ENCODE results near the gene MLF1. TPM values are rescaled to one million over a fixed set of nuclear protein-coding genes. Genes with fewer than 3 reads are reported as not detected.

MLF1 gene
- polyA plus RNA-seq, 1 of the 3 experiments (the other 2 are of a cell fraction), result 8.2 TPM

DNA sequence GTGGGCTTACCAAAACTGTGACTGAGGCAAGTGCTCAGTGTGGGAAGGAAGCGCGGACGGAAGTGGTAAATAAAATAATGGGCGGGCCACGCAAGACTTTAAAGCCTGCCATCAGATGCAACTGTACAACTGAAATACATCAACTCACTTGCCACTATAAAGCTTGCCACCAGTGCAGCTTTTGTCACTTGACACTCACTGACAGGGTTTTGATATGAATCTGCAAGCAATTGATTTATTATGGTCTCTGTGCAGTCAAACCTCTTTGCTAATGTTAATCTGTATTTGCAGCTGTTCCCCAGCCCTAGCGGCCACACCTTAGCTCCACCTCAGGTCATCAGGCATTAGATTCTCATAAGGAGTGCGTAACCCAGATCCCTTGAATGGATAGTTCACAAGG lies 71.0 kb downstream of the MLF1 start:
- 84% methylated on average over 6 of the region's 7 CpGs for WGBS (ENCODE audit: low lambda C conversion rate)
- POLR2A ChIA-PET, result no interaction called here

More for the DNA sequence above, 71.0 kb downstream of the MLF1 start:
- no peaks in the 10 kb centered on the region for H3K9me3 ChIP-seq
- no peaks in the 10 kb centered on the region for H3K9me2 ChIP-seq
- H3K4me2 ChIP-seq, result no peak overlapping the region
- H2AFZ ChIP-seq (ENCODE audit: low read depth), result no peak overlapping the region
- CTCF ChIA-PET, result interaction anchor here (1.2 kb wide), 1 partner anchor 20 kb away, joined by 3 read pairs; no protein-coding TSS in a partner anchor
- H3K27me3 ChIP-seq (ENCODE audit: insufficient read depth), result no peaks in the 10 kb centered on the region
- H3K79me2 ChIP-seq (ENCODE audit: insufficient read depth), result peaks cover 26% of the 10 kb centered on the region
- no peak overlapping the region for H3K27ac ChIP-seq (ENCODE audit: low read depth in 2 of 2, low read length in 1 of 2)
- TF ChIP-seq, protein P1, sequence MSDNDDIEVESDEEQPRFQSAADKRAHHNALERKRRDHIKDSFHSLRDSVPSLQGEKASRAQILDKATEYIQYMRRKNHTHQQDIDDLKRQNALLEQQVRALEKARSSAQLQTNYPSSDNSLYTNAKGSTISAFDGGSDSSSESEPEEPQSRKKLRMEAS (IDR thresholded peaks at IDR 0.05; ENCODE audit: low read depth), result no peak
- no peak for TF ChIP-seq NFIC (IDR thresholded peaks at IDR 0.05; ENCODE audit: borderline replicate concordance)
- TF ChIP-seq EP300 (IDR thresholded peaks at IDR 0.05; ENCODE audit: borderline replicate concordance in 1 of 2, low read depth in 1 of 2, low read length in 1 of 2), result no peak
- TF ChIP-seq FOXM1 (IDR thresholded peaks at IDR 0.05; ENCODE audit: low read depth), result no peak
- TF ChIP-seq CHD2 (IDR thresholded peaks at IDR 0.05; ENCODE audit: low read length, partially characterized antibody), result no peak
- no peak for TF ChIP-seq RCOR1 (IDR thresholded peaks at IDR 0.05; ENCODE audit: low read length)
- TF ChIP-seq, protein P2, sequence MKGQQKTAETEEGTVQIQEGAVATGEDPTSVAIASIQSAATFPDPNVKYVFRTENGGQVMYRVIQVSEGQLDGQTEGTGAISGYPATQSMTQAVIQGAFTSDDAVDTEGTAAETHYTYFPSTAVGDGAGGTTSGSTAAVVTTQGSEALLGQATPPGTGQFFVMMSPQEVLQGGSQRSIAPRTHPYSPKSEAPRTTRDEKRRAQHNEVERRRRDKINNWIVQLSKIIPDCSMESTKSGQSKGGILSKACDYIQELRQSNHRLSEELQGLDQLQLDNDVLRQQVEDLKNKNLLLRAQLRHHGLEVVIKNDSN (IDR thresholded peaks at IDR 0.05; ENCODE audit: borderline replicate concordance, low read depth), result no peak
- no peak for TF ChIP-seq RFX5 (IDR thresholded peaks at IDR 0.05; ENCODE audit: low read length)
- TF ChIP-seq, protein P3, sequence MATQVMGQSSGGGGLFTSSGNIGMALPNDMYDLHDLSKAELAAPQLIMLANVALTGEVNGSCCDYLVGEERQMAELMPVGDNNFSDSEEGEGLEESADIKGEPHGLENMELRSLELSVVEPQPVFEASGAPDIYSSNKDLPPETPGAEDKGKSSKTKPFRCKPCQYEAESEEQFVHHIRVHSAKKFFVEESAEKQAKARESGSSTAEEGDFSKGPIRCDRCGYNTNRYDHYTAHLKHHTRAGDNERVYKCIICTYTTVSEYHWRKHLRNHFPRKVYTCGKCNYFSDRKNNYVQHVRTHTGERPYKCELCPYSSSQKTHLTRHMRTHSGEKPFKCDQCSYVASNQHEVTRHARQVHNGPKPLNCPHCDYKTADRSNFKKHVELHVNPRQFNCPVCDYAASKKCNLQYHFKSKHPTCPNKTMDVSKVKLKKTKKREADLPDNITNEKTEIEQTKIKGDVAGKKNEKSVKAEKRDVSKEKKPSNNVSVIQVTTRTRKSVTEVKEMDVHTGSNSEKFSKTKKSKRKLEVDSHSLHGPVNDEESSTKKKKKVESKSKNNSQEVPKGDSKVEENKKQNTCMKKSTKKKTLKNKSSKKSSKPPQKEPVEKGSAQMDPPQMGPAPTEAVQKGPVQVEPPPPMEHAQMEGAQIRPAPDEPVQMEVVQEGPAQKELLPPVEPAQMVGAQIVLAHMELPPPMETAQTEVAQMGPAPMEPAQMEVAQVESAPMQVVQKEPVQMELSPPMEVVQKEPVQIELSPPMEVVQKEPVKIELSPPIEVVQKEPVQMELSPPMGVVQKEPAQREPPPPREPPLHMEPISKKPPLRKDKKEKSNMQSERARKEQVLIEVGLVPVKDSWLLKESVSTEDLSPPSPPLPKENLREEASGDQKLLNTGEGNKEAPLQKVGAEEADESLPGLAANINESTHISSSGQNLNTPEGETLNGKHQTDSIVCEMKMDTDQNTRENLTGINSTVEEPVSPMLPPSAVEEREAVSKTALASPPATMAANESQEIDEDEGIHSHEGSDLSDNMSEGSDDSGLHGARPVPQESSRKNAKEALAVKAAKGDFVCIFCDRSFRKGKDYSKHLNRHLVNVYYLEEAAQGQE (IDR thresholded peaks at IDR 0.05; ENCODE audit: low read depth, low read length), result no peak
- TF ChIP-seq MEF2A (IDR thresholded peaks at IDR 0.05; ENCODE audit: borderline replicate concordance, low read depth), result no peak
- TF ChIP-seq, protein P4, sequence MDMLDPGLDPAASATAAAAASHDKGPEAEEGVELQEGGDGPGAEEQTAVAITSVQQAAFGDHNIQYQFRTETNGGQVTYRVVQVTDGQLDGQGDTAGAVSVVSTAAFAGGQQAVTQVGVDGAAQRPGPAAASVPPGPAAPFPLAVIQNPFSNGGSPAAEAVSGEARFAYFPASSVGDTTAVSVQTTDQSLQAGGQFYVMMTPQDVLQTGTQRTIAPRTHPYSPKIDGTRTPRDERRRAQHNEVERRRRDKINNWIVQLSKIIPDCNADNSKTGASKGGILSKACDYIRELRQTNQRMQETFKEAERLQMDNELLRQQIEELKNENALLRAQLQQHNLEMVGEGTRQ (IDR thresholded peaks at IDR 0.05; ENCODE audit: borderline replicate concordance, low read depth, low read length), result no peak
- TF ChIP-seq, protein P5, sequence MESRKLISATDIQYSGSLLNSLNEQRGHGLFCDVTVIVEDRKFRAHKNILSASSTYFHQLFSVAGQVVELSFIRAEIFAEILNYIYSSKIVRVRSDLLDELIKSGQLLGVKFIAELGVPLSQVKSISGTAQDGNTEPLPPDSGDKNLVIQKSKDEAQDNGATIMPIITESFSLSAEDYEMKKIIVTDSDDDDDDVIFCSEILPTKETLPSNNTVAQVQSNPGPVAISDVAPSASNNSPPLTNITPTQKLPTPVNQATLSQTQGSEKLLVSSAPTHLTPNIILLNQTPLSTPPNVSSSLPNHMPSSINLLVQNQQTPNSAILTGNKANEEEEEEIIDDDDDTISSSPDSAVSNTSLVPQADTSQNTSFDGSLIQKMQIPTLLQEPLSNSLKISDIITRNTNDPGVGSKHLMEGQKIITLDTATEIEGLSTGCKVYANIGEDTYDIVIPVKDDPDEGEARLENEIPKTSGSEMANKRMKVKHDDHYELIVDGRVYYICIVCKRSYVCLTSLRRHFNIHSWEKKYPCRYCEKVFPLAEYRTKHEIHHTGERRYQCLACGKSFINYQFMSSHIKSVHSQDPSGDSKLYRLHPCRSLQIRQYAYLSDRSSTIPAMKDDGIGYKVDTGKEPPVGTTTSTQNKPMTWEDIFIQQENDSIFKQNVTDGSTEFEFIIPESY (IDR thresholded peaks at IDR 0.05; ENCODE audit: borderline replicate concordance, low read depth), result no peak
- TF ChIP-seq, protein P6, sequence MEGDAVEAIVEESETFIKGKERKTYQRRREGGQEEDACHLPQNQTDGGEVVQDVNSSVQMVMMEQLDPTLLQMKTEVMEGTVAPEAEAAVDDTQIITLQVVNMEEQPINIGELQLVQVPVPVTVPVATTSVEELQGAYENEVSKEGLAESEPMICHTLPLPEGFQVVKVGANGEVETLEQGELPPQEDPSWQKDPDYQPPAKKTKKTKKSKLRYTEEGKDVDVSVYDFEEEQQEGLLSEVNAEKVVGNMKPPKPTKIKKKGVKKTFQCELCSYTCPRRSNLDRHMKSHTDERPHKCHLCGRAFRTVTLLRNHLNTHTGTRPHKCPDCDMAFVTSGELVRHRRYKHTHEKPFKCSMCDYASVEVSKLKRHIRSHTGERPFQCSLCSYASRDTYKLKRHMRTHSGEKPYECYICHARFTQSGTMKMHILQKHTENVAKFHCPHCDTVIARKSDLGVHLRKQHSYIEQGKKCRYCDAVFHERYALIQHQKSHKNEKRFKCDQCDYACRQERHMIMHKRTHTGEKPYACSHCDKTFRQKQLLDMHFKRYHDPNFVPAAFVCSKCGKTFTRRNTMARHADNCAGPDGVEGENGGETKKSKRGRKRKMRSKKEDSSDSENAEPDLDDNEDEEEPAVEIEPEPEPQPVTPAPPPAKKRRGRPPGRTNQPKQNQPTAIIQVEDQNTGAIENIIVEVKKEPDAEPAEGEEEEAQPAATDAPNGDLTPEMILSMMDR (IDR thresholded peaks at IDR 0.05), result no peak
- no peak for TF ChIP-seq ELF1 (IDR thresholded peaks at IDR 0.05)
- no peak for TF ChIP-seq YY1 (IDR thresholded peaks at IDR 0.05; ENCODE audit: low read depth)
- no peak for TF ChIP-seq TCF12 (IDR thresholded peaks at IDR 0.05)
- no peak for TF ChIP-seq POLR2AphosphoS5 (IDR thresholded peaks at IDR 0.05; ENCODE audit: low read depth, low read length)
- no peak for TF ChIP-seq SIN3A (IDR thresholded peaks at IDR 0.05; ENCODE audit: borderline replicate concordance, low read depth, low read length)
- H3K4me1 ChIP-seq (ENCODE audit: control insufficient read depth in 1 of 2, insufficient read depth in 2 of 2, low read depth in 1 of 2, low read length in 1 of 2), result peaks cover 6 to 12% of the 10 kb centered on the region in 2 experiments; a peak in 3 of 4 replicates
- H3K4me3 ChIP-seq (ENCODE audit: low read depth in 2 of 2, low read length in 1 of 2), result no peak overlapping the region
- H3F3A ChIP-seq (replicated peaks; ENCODE audit: insufficient read depth), result no peaks in the 10 kb centered on the region
- H3K9ac ChIP-seq, result no peak overlapping the region
- peaks cover 12 to 16% of the 10 kb centered on the region in 2 experiments for H3K36me3 ChIP-seq (replicated peaks in 1 of 2; ENCODE audit: control insufficient read depth in 1 of 2, insufficient read depth in 2 of 2, low read length in 1 of 2)
- DNase-seq, result no peak
- no peaks in the 10 kb centered on the region for H4K20me1 ChIP-seq (ENCODE audit: insufficient read depth)

Data from SK-N-SH (cell line).